SK-N-SH (cell line): Measurements from ENCODE around the gene EVC2.

Experiments used
- CTCF ChIP-seq: fragments of 200-600 bp; sonication (generic); IDR thresholded peaks from 2 replicates; pipeline ENCODE4 v1.6.1; 2017; ENCODE audit warnings: antibody characterized with exemption, mild to moderate bottlenecking, moderate library complexity
- SIN3A ChIP-seq: IDR thresholded peaks from 2 replicates; pipeline ENCODE4 v1.6.1; 2012; ENCODE audit warnings: low read depth, mild to moderate bottlenecking, low read length, moderate library complexity, borderline replicate concordance
- USF2 ChIP-seq: fragments of 150-350 bp; IDR thresholded peaks from 2 replicates; pipeline ENCODE4 v1.6.1; 2017; ENCODE audit warnings: antibody characterized with exemption, low read length, low read depth, borderline replicate concordance

- TF ChIP-seq CTCF (0 out of 2 replicates have a peak, but pooled peaks have one; percentile 8), SIN3A (no peak), USF2 (no peak)
Observed at GRCh38 chr4:5710961-5711478, 2.7 kb upstream of the EVC2 start, which contains the start of gene EVC.
